Stimulated activated CD8-positive, alpha-beta memory T cell treated with anti-CD3 and anti-CD28 coated beads, Interleukin-15, amount 100 ng/mL, for 24 hours (primary cell): ENCODE data around the gene IER3.

Source experiments
- DNase-seq: peaks from one replicate; pipeline ENCODE4 v3.0.0-alpha.2; 2020; ENCODE audit warnings: low read depth

IER3 gene

GRCh38 chr6:30747902-30748769 lies 3.8 kb upstream of the IER3 start:
- no peak for DNase-seq

DNA sequence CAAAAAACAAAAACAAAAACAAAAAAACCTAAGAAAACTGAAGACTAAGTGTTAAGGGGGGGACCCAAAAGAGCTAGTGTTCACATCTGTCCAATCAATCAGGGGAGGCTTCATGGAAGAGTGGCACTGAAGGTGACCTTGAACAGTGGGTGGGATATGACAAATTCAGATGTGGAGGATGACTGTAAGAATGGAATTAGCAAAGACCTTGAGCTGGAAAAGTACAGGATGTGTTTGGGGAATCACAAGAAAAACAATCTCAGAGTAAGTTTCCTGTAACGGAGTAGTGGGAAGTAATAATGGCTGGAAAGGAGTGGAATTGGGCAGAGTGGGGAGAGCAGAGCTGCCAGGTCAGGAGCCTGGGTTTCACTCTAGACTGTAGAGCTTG lies 2.9 kb upstream of the IER3 start:
- no peak for DNase-seq

GRCh38 chr6:30743099-30744053 lies 971 bp downstream of the IER3 start:
- DNase-seq: no peak

GRCh38 chr6:30742316-30743098 lies 1.8 kb downstream of the IER3 start, which contains the start of gene FLOT1:
Gene FLOT1 (minus strand): TSS chr6:30742687. CDS start chr6:30742189, 498 bp downstream.
- DNase-seq: peak; percentile 89

- DNase-seq: no peak
Measured at GRCh38 chr6:30741789-30742315, 2.5 kb downstream of the IER3 start.

DNA sequence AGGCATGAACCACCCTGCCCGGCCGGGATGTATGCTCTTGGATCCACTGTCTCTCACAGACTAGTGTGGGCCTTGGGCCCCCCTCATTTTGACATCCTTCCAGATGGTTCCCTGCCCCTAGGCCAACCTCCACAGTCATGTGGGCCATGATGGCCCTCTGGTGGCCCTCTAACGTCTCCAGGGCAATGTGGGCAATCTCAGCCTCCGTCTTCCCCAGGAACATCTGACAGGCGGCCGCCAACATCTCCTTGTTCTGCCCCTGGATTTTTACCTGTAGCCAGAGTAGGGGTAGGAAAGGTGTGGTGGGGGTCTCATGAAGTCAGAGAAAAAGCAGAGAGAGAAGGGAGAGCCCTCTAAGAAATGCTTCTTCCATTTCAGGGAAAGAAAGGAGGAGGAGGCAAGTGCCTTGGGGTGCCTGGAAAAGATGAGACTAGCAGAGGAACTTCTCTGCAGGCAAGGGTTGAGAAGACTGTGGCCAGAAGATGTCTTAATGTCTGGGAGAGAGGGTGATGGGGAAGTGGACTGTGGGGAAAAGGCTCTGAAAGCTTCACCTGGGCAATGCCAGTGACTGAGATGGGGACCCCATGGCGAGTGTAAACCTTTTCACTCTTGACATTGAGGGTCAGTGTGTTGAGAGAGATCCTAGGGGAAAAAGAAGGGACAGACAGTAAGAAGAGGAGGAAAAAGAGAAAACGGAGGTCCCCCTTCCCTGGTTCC lies 3.1 kb downstream of the IER3 start:
- DNase-seq: no peak

GRCh38 chr6:30740540-30740870 lies 3.8 kb downstream of the IER3 start:
- no peak for DNase-seq

DNA sequence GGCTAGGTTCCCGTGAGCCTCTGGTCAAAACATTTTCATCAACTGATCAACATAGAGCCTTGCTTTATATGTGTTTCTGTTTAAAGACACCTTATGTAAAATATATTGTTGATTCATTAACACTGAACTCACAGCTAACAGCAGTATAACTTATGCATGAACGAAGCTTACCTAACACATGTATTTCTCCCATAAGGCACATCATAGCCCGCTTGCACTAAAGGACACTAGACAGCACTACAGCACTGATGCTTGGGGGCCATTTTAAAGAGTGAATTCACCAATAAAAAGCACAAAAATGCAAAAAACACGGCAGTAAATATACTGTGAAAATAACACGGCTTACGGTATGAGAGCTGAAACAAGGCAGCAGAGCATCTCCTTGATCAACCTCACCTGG lies 5.8 kb downstream of the IER3 start:
- no peak for DNase-seq

DNA sequence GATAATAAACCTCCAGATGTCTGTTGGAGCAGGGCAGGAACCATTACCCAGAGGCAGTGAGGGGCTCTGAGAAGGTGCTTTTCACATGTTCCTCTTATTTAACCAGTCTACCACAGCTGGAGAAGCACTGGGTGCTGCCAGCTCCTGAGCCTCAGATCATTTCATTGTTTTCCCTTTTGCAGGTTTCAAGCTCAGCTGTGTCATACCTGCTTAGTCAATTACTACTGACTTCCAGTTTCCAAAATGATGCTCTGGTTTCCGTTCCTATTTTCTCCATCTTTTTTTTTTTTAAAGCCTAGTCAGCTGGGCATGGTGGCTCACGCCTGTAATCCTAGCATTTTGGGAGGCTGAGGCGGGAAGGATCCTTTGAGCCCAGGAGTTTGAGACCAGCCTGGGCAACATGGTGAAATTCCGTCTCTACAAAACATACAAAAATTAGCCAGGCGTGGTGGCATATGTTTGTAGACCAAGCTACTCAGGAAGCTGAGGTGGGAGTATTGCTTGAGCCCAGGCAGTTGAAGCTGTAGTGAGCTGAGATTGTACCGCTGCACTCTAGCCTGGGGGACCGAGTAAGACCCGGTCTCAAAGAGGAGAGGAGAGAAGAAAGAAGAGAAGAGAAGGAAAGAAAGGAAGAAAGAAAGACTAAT lies 8.6 kb downstream of the IER3 start:
- DNase-seq: no peak

- no peak for DNase-seq
Measured at GRCh38 chr6:30732237-30732943, 12.0 kb downstream of the IER3 start.

DNA sequence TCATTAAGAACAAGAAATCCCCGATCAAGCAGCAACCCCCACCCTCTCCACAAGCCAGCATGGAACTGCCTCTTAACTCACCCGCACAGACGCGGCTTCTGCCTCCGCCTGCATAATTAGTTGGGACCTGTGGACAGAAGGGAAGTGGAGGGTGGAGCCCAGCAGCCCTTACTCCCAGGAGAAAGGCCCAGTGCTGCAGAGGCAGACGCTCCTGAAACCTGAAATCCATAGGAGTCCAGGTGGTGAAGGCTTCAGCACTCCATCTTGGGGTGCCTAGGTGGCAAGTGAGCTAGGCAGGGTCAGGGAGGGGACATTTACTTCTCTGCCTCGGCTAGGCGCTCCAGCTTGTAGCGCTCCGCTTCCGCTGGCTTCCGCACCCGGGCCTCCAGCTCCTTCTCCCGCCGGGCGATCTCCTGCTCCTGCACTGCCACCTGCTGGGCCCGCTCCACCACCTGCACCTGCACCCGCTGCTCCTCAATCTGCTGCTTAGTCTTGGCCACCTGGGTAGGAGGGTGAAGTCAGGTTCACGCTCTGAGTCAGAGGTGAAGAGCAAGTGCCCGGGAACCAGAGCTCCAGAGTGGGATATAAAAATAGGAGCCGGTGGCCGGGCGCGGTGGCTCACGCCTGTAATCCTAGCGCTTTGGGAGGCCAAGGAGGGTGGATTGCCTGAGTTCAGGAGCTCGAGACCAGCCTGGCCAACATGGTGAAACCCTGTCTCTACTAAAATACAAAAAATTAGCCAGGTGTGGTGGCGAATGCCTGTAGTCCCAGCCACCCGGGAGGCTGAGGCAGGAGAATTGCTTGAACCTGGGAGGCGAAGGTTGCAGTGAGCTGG lies 13.5 kb downstream of the IER3 start:
- DNase-seq: no peak

GRCh38 chr6:30727920-30728553 lies 16.3 kb downstream of the IER3 start:
- DNase-seq: no peak

GRCh38 chr6:30726506-30727413 lies 17.6 kb downstream of the IER3 start:
- DNase-seq: no peak

GRCh38 chr6:30725713-30726505 lies 18.4 kb downstream of the IER3 start:
- no peak for DNase-seq

- DNase-seq: no peak
Measured at GRCh38 chr6:30724906-30725667, 19.3 kb downstream of the IER3 start.
